RWPE1 (cell line): Measurements from ENCODE around the gene LIN28B.
"Not testable (repeated sequence)": the region's sequence is repeated elsewhere in the genome, so short reads cannot be mapped to it uniquely, and the experiment has no call there.

Source experiments
- CTCF ChIA-PET: fragments of 350-600 bp; sonication (Branson Sonifier 250); formaldehyde crosslinking; extraction: SDS; loops from one replicate; lab custom pipeline; 2021; lab: Yijun Ruan, JAX
- POLR2A ChIA-PET: fragments of 400-600 bp; formaldehyde crosslinking; extraction: SDS; loops from one replicate; lab custom pipeline; 2020; ENCODE audit warnings: antibody characterized with exemption; ENCODE audit not compliant: low non-redundant PET; lab: Yijun Ruan, JAX
- DNase-seq: peaks from one replicate; pipeline ENCODE4 v3.0.0; 2012; ENCODE audit warnings: low spot score
- H3K27ac ChIP-seq: fragments of 450-650 bp; 2 replicates; pipeline ENCODE4 v1.5.1; 2017
- TF ChIP-seq, protein P1 (sequence below): fragments of 450-650 bp; conservative IDR thresholded peaks from 2 replicates; pipeline ENCODE4 v1.5.1; 2017; ENCODE audit warnings: low read depth, mild to moderate bottlenecking

Gene LIN28B

DNA sequence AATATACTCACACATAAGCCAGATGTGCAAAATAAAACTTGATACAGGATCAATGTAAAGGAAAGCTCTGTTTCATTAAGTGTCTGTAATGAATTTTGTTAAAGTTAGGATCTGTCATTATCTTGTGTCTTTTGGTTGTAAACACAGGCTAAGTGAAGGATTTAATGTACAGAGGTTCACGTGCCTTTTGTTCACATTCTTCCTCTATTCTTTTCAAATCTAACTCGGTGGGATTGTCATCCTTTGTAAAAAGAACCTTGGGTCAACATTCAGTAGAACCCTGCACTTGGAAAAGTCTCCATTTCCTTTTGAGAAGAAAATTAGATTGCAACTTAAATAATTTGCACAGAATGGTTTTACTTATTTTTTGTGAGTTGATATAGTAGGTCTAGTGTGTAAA, 7.7 kb upstream of the LIN28B start:
- DNase-seq: no peak
- no peak overlapping the region for H3K27ac ChIP-seq
- ChIA-PET POLR2A (no interaction called here), CTCF (no interaction called here)
- TF ChIP-seq, protein P1, sequence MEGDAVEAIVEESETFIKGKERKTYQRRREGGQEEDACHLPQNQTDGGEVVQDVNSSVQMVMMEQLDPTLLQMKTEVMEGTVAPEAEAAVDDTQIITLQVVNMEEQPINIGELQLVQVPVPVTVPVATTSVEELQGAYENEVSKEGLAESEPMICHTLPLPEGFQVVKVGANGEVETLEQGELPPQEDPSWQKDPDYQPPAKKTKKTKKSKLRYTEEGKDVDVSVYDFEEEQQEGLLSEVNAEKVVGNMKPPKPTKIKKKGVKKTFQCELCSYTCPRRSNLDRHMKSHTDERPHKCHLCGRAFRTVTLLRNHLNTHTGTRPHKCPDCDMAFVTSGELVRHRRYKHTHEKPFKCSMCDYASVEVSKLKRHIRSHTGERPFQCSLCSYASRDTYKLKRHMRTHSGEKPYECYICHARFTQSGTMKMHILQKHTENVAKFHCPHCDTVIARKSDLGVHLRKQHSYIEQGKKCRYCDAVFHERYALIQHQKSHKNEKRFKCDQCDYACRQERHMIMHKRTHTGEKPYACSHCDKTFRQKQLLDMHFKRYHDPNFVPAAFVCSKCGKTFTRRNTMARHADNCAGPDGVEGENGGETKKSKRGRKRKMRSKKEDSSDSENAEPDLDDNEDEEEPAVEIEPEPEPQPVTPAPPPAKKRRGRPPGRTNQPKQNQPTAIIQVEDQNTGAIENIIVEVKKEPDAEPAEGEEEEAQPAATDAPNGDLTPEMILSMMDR: no peak

DNA sequence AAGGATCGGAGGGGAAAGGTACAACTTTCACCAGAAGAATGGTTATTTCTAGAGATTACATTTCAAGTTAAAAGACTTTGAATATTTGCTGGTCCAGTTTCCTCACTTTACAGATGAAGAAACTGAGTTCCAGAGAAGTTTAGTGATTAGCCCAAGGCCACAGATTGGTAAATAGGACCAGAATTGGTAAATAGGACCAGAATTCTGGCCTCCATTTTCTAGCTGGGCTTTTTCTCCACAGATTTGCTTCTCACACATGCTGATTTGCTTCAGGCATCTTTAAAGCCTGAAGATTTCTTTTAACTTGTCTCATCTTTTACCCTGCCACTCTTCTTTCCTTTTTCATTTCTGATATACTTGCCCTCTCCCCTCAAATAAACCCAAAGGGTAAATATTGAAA, 5.2 kb upstream of the LIN28B start:
- ChIA-PET CTCF (interaction anchor here (0.8 kb wide), 1 partner anchor 9 kb away, joined by 3 read pairs; no protein-coding TSS in a partner anchor), POLR2A (no interaction called here)
- TF ChIP-seq, protein P1: no peak
- no peak overlapping the region for H3K27ac ChIP-seq
- no peak for DNase-seq

DNA sequence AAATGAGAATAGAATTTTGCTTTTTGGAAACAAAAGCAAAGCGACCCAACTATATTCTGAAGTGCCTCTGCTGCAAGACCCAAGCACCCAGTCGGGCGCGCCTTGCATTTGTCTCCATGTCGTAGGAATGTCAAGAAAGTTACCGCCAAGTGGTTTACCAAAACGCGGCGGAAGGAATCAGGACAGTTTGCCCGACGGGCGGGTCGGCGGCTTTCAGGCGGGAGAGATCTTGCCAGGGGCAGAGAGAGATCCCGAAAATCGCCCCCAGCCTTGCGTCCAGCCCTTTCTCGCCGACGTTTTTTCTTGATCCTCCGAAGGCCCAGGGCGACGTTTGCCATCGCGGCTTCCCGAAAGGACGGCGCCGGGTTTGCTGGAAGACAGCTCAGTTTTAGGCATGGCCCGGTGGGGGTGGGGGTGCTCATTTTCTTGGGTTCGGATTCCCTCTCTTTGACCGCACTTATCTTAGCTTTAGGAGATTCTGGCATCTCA, 4.0 kb upstream of the LIN28B start:
- DNase-seq: no peak
- CTCF ChIA-PET: no interaction called here
- POLR2A ChIA-PET: no interaction called here
- no peak overlapping the region for H3K27ac ChIP-seq
- TF ChIP-seq, protein P1: no peak

DNA sequence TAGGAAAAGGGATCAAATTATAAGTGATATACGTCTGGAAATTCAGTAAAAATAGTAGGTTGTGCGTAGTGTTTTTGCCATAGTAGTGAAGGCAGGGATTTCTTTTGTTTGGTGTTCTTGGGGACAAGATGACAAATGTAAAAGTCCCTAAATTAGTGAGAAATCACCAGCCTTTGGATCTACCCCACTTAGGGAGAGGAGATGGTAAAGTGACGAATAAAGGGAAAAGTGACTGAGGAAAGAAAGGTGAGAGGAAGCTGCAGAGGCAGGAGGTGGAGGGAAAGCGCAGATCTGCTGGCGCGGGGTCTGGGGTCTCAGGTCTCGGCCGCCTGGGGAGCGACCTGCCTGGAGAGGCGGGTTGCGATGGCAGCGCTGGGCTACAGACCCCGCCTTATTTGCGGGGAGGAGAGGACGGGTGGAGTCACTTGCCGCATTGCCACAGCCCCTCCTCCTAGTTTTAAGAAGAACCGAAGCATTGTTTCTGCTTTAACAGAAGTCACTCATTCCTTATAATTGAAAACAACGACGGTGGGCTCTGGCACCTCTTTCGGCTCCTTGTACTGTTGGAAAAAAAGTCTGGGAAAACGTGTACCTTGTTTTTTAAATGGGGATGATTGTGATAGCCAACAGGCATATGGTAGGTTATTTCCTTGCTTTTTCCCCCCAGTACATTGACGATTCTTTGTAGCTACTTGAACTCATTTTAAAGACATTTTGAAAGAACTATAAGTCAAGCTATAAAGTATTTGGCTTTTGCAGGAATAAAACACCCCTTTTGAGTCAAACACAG, 3.3 kb upstream of the LIN28B start:
- POLR2A ChIA-PET, H3K27ac ChIP-seq, CTCF ChIA-PET, DNase-seq: not testable (repeated sequence)

DNA sequence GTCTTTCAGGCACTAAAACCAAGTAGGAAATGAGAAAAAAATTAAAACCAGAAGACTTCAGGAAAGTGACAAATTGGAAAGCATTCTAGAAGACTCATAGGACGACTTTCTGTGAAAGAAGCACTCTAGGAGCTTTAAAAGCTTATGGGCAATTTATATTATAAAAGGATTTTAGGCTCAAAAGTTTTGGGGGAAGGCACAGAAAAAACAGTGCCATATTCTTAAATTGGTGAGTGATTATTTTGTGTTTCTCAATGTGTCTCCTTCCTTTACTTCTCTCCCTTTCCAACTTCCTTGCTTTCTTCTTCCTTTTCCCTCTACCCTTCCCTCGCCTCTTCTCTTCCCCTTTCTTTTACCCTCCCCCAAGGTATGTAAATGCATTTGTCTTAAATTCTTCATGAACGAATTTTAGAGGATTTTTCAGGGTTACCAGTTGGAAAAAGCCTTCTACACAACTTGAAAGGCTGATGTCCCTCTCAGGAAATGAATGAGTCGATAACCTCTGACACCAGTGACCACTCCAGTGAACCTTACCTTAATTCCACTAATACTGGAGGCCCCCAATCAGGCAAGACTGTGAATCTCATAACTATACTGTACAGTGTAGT, 2.6 kb upstream of the LIN28B start:
- CTCF ChIA-PET: interaction anchor here (1.0 kb wide), 1 partner anchor 12 kb away, joined by 3 read pairs; no protein-coding TSS in a partner anchor
- TF ChIP-seq, protein P1: no peak
- no peak for DNase-seq
- POLR2A ChIA-PET: no interaction called here
- H3K27ac ChIP-seq: no peak overlapping the region

DNA sequence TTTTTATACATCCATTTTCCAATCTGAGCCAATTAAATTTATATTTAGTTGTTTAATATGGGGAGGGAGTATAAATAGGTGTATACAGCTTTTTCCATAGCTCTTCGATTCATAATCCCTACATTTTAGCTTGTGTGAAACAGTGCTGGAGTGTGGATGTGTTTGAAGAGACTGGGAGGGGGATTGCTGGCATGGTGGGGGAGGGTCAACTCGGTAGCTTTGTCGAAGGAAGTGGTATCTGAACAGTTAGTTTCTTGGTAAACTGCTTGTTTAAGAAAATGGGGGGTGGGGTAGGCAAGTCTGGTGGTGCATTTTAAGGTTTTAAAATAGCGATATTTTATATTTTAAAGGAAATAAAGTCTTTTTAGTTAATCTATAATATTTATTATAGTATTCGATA, 1.4 kb upstream of the LIN28B start:
- no peak for DNase-seq
- H3K27ac ChIP-seq: no peak overlapping the region
- ChIA-PET POLR2A (no interaction called here), CTCF (interaction anchor here (0.6 to 1.0 kb wide), 5 partner anchors 9 to 1292 kb away, joined by 3 to 7 read pairs (median 3); no protein-coding TSS in a partner anchor)
- TF ChIP-seq, protein P1: no peak
